ENCODE data around the gene CHST13. TPM values are rescaled to one million over a fixed set of nuclear protein-coding genes. Genes with fewer than 3 reads are reported as not detected.

The CHST13 gene
- total RNA-seq, 3 donors from 2014 or later (not counting 1 experiment from before 2014, with no cell fraction given): 0.19 to 0.20 TPM; not detected in 1

DNA sequence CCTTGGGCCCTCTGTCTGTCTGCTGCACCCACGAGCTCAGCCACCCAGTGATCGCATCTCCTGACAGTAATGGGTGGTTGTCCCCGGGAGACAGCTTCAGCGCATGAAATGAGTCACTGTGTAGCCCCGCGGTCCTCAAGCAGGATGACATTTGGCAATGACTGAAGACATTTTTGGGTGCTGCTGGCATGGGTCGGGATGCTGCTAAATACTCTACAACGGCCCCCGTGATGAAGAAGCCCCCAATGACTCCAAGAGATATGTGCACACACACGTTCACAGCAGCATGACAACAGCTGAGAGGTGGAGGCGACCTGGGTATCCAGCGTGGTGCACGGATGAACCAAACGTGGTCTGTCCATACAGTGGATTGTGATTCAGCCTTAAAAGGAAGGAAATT, 30.9 kb upstream of the CHST13 start:
- H3K27ac Mint-ChIP-seq: no peak overlapping the region
- H3K4me1 ChIP-seq (ENCODE audit: control insufficient read depth, insufficient read depth, low read length): no peaks in the 10 kb centered on the region
- peaks cover 0 to 6% of the 10 kb centered on the region in 2 donors for H3K4me1 Mint-ChIP-seq
- 79% methylated on average over 14 of the region's 14 CpGs for WGBS (ENCODE audit: insufficient coverage)
- intact Hi-C loops (cut with micrococcal nuclease): no loop called here
- H3K4me3 ChIP-seq (ENCODE audit: low read length): no peak overlapping the region
- TF ChIP-seq, protein P1, sequence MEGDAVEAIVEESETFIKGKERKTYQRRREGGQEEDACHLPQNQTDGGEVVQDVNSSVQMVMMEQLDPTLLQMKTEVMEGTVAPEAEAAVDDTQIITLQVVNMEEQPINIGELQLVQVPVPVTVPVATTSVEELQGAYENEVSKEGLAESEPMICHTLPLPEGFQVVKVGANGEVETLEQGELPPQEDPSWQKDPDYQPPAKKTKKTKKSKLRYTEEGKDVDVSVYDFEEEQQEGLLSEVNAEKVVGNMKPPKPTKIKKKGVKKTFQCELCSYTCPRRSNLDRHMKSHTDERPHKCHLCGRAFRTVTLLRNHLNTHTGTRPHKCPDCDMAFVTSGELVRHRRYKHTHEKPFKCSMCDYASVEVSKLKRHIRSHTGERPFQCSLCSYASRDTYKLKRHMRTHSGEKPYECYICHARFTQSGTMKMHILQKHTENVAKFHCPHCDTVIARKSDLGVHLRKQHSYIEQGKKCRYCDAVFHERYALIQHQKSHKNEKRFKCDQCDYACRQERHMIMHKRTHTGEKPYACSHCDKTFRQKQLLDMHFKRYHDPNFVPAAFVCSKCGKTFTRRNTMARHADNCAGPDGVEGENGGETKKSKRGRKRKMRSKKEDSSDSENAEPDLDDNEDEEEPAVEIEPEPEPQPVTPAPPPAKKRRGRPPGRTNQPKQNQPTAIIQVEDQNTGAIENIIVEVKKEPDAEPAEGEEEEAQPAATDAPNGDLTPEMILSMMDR (IDR thresholded peaks at IDR 0.05): no peak
- no peak overlapping the region for H3K27ac ChIP-seq (ENCODE audit: low read length)
- H3K9me3 Mint-ChIP-seq: no peaks in the 10 kb centered on the region
- H3K36me3 Mint-ChIP-seq: no peaks in the 10 kb centered on the region
- H3K9me3 ChIP-seq (ENCODE audit: control insufficient read depth, insufficient read depth, low read length): no peaks in the 10 kb centered on the region
- H3K27me3 ChIP-seq (ENCODE audit: control insufficient read depth, insufficient read depth, low read length): no peaks in the 10 kb centered on the region
- no peak overlapping the region for H3K4me3 Mint-ChIP-seq
- H3K27me3 Mint-ChIP-seq (ENCODE audit: low read depth in 2 of 2): no peaks in the 10 kb centered on the region
- DNase-seq: no peak
- H3K36me3 ChIP-seq (ENCODE audit: control insufficient read depth, insufficient read depth, low read length): no peaks in the 10 kb centered on the region
- no peak for ATAC-seq

DNA sequence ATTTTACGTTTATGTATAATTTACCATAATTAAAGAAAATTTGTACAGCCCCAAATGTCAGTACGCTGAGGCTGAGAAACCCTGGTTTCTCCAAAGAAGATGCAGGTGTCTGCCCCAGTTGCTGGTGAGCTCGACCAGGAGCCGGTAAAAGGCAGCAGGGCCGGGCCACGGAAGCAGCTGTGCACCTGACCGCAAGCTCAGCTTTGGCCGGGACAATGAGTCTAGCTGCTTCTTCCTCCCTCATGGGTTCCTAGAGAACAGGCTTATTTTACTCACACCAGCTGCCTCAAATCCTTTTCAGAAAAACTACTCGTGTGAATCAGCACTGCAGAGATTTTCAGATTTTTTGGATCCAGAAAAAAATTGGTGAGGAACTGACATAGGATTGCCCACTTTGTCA, 30.2 kb upstream of the CHST13 start:
- WGBS (ENCODE audit: insufficient coverage): 69% methylated on average over 8 of the region's 9 CpGs
- H3K4me1 ChIP-seq (ENCODE audit: control insufficient read depth, insufficient read depth, low read length): no peaks in the 10 kb centered on the region

DNA sequence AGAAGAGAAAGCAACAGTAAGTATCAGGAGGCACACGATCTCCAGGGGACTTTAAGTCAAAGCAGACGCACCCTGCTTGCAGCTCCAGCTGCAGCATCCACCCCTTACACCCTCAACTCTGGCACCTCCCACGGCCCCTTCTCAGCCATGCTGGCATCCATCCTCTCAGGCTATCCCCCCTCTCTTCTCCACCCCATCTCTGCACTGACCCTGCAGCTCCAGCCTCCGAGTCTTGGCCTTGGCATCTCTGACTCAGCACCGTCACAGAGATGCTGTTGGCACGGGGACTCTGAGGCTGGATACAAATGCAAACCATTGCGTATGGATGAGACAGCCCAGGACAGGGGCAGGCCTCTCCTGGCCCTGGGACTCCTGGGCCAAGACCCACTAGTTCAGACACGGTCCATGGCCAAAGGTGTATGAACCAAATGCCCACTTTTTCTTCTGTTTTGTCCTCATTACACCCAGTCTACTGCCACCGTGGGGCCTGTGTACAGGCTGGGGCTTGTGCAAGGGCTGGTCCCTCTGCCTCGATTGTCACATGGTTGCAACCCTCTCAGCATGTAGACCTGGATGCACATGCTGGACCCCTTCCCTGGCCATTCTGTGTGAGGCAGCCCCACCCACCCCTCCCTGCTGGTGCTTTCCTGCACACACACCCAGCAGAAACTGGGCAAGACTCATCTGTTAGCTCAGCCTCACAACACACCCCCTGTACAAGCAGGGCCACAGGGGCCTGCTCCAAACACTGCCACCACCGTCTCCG, 29.6 kb upstream of the CHST13 start:
- no peaks in the 10 kb centered on the region for H3K9me3 Mint-ChIP-seq
- WGBS (ENCODE audit: insufficient coverage): 81% methylated on average over 12 of the region's 12 CpGs
- ATAC-seq (no peak), DNase-seq (no peak)
- H3K4me1 Mint-ChIP-seq: peaks cover 0 to 6% of the 10 kb centered on the region in 2 donors
- no peak overlapping the region for H3K4me3 Mint-ChIP-seq
- H3K36me3 ChIP-seq (ENCODE audit: control insufficient read depth, insufficient read depth, low read length): no peaks in the 10 kb centered on the region
- H3K27ac Mint-ChIP-seq: no peak overlapping the region
- H3K27ac ChIP-seq (ENCODE audit: low read length): no peak overlapping the region
- no peaks in the 10 kb centered on the region for H3K4me1 ChIP-seq (ENCODE audit: control insufficient read depth, insufficient read depth, low read length)
- no peaks in the 10 kb centered on the region for H3K27me3 Mint-ChIP-seq (ENCODE audit: low read depth in 2 of 2)
- no peaks in the 10 kb centered on the region for H3K36me3 Mint-ChIP-seq
- H3K27me3 ChIP-seq (ENCODE audit: control insufficient read depth, insufficient read depth, low read length): no peaks in the 10 kb centered on the region
- H3K4me3 ChIP-seq (ENCODE audit: low read length): no peak overlapping the region
- H3K9me3 ChIP-seq (ENCODE audit: control insufficient read depth, insufficient read depth, low read length): no peaks in the 10 kb centered on the region
- TF ChIP-seq, protein P1 (IDR thresholded peaks at IDR 0.05): no peak
- intact Hi-C loops (cut with micrococcal nuclease): no loop called here

More for the DNA sequence above, 30.2 kb upstream of the CHST13 start:
- Mint-ChIP-seq H3K36me3 (no peaks in the 10 kb centered on the region), H3K4me1 (peaks cover 0 to 6% of the 10 kb centered on the region in 2 donors), H3K27ac (no peak overlapping the region), H3K4me3 (no peak overlapping the region), H3K9me3 (no peaks in the 10 kb centered on the region), H3K27me3 (ENCODE audit: low read depth in 2 of 2) (no peaks in the 10 kb centered on the region)
- intact Hi-C loops (cut with micrococcal nuclease): no loop called here
- Histone ChIP-seq H3K4me3 (ENCODE audit: low read length) (no peak overlapping the region), H3K27me3 (ENCODE audit: control insufficient read depth, insufficient read depth, low read length) (no peaks in the 10 kb centered on the region), H3K27ac (ENCODE audit: low read length) (no peak overlapping the region), H3K9me3 (ENCODE audit: control insufficient read depth, insufficient read depth, low read length) (no peaks in the 10 kb centered on the region), H3K36me3 (ENCODE audit: control insufficient read depth, insufficient read depth, low read length) (no peaks in the 10 kb centered on the region)
- TF ChIP-seq, protein P1 (IDR thresholded peaks at IDR 0.05): no peak
- no peak for DNase-seq
- no peak for ATAC-seq

DNA sequence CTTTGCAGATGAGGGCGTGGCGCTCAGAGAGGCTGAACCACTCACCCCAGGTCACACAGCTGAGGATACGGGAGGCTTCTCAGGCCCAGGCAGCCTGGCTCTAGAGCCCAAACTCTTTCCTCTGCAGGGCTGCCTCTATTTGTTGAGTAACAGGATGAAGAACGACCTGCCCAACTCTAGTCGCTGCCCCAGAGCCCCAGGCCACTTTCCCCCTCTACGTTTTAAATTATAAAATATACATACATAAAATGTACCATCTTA, 29.1 kb upstream of the CHST13 start:
- H3K27ac Mint-ChIP-seq: no peak overlapping the region

More for the DNA sequence above, 29.1 kb upstream of the CHST13 start:
- no peaks in the 10 kb centered on the region for H3K36me3 Mint-ChIP-seq
- ATAC-seq (no peak), DNase-seq (no peak)
- H3K27me3 ChIP-seq (ENCODE audit: control insufficient read depth, insufficient read depth, low read length): no peaks in the 10 kb centered on the region
- no peaks in the 10 kb centered on the region for H3K9me3 Mint-ChIP-seq
- H3K4me1 Mint-ChIP-seq: peaks cover 0 to 6% of the 10 kb centered on the region in 2 donors
- H3K36me3 ChIP-seq (ENCODE audit: control insufficient read depth, insufficient read depth, low read length): no peaks in the 10 kb centered on the region
- WGBS (ENCODE audit: insufficient coverage): 98% methylated on average over 5 of the region's 6 CpGs
- H3K27ac ChIP-seq (ENCODE audit: low read length): no peak overlapping the region
- H3K9me3 ChIP-seq (ENCODE audit: control insufficient read depth, insufficient read depth, low read length): no peaks in the 10 kb centered on the region
- H3K4me3 ChIP-seq (ENCODE audit: low read length): no peak overlapping the region
- H3K27me3 Mint-ChIP-seq (ENCODE audit: low read depth in 2 of 2): no peaks in the 10 kb centered on the region
- TF ChIP-seq, protein P1 (IDR thresholded peaks at IDR 0.05): no peak
- no peak overlapping the region for H3K4me3 Mint-ChIP-seq
- no peaks in the 10 kb centered on the region for H3K4me1 ChIP-seq (ENCODE audit: control insufficient read depth, insufficient read depth, low read length)
- intact Hi-C loops (cut with micrococcal nuclease): no loop called here

All from natural killer cell (primary cell).